GM12878 (cell line): ENCODE measurements around the gene ERN1.
"Not testable (repeated sequence)": the region's sequence is repeated elsewhere in the genome, so short reads cannot be mapped to it uniquely, and the experiment has no call there.

Experiments used
- BACH1 ChIP-seq: fragments of 450-650 bp; IDR thresholded peaks from 2 replicates; pipeline ENCODE4 v1.6.1; 2017; ENCODE audit warnings: mild to moderate bottlenecking, borderline replicate concordance
- CREB1 ChIP-seq: IDR thresholded peaks from 2 replicates; pipeline ENCODE4 v1.6.1; 2012; ENCODE audit warnings: low read depth, mild to moderate bottlenecking, inconsistent platforms
- ETV6 ChIP-seq, 2 experiments: fragments of 450-650 bp in 1 of 2; IDR thresholded peaks in 1 of 2; conservative IDR thresholded peaks in 1 of 2; 2 replicates each; pipeline ENCODE4 v1.6.1; 2014; ENCODE audit warnings: antibody characterized with exemption in 1 of 2, borderline replicate concordance in 1 of 2, low read depth in 1 of 2, mild to moderate bottlenecking in 1 of 2, moderate library complexity in 1 of 2
- HCFC1 ChIP-seq: fragments of 150-350 bp; IDR thresholded peaks from 2 replicates; pipeline ENCODE4 v1.6.1; 2014; ENCODE audit warnings: low read length
- NRF1 ChIP-seq: conservative IDR thresholded peaks from 2 replicates; pipeline ENCODE4 v1.6.1; 2011; ENCODE audit warnings: mild to moderate bottlenecking, low read depth, low read length, improper control_type of control experiment
- PAX5 ChIP-seq: IDR thresholded peaks from 2 replicates; pipeline ENCODE4 v1.6.1; 2011; ENCODE audit warnings: low read depth, low read length, borderline replicate concordance
- POLR2AphosphoS5 ChIP-seq: IDR thresholded peaks from 2 replicates; pipeline ENCODE4 v1.6.1; 2011; ENCODE audit warnings: mild to moderate bottlenecking, low read length, inconsistent platforms
- RAD51 ChIP-seq: fragments of 450-650 bp; IDR thresholded peaks from 2 replicates; pipeline ENCODE4 v1.6.1; 2016; ENCODE audit warnings: moderate library complexity, mild to moderate bottlenecking, inconsistent platforms
- SIN3A ChIP-seq: IDR thresholded peaks from 2 replicates; pipeline ENCODE4 v1.6.1; 2012; ENCODE audit warnings: low read depth, low read length, improper control_type of control experiment
- TF ChIP-seq, protein P1 (sequence below): IDR thresholded peaks from 2 replicates; pipeline ENCODE4 v1.6.1; 2011; ENCODE audit warnings: low read depth, mild to moderate bottlenecking, low read length, moderate library complexity, borderline replicate concordance; ENCODE audit errors: extremely low read depth
- TF ChIP-seq, protein P2 (sequence below): IDR thresholded peaks from 2 replicates; pipeline ENCODE4 v1.6.1; 2011; ENCODE audit warnings: borderline replicate concordance, low read depth, mild to moderate bottlenecking, moderate library complexity, mixed read lengths, low read length; ENCODE audit not compliant: insufficient read depth; ENCODE audit errors: extremely low read length
- TF ChIP-seq, protein P3 (sequence below), 3 experiments: IDR thresholded peaks in 2 of 3; conservative IDR thresholded peaks in 1 of 3; 2 replicates each; pipeline ENCODE4 v1.5.1; 2011; ENCODE audit warnings: low read depth in 3 of 3, low read length in 3 of 3, mild to moderate bottlenecking in 3 of 3, control low read depth in 2 of 3, moderate library complexity in 2 of 3, inconsistent platforms in 1 of 3, mixed read lengths in 1 of 3; ENCODE audit not compliant: control insufficient read depth in 2 of 3, insufficient read depth in 1 of 3; ENCODE audit errors: extremely low read depth in 1 of 3

DNA sequence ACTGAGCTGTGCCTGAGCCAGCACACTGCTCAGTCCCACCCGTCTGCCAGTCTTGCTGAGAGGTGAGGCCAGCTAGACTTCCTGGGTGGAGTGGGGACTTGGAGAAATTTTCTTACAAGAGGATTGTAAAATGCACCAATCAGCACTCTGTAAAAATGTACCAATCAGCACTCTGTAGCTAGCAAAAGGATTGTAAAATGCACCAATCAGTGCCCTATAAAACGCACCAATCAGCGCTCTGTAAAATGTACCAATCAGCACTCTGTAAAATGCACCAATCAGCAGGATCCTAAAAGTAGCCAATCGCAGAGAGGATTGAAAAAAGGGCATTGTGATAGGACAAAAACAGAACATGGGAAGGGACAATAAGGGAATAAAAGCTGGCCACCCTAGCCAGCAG lies 49.1 kb upstream of the ERN1 start:
- not testable (repeated sequence) for TF ChIP-seq SIN3A; PAX5; HCFC1; POLR2AphosphoS5; BACH1; RAD51; ETV6 (conservative IDR thresholded peaks at IDR 0.05 in 1 of 2, IDR thresholded peaks at IDR 0.05 in 1 of 2; ENCODE audit: borderline replicate concordance in 1 of 2, low read depth in 1 of 2); CREB1; NRF1
- TF ChIP-seq, protein P1, sequence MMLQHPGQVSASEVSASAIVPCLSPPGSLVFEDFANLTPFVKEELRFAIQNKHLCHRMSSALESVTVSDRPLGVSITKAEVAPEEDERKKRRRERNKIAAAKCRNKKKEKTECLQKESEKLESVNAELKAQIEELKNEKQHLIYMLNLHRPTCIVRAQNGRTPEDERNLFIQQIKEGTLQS, result not testable (repeated sequence)
- TF ChIP-seq, protein P2, sequence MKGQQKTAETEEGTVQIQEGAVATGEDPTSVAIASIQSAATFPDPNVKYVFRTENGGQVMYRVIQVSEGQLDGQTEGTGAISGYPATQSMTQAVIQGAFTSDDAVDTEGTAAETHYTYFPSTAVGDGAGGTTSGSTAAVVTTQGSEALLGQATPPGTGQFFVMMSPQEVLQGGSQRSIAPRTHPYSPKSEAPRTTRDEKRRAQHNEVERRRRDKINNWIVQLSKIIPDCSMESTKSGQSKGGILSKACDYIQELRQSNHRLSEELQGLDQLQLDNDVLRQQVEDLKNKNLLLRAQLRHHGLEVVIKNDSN, result not testable (repeated sequence)
- TF ChIP-seq, protein P3, sequence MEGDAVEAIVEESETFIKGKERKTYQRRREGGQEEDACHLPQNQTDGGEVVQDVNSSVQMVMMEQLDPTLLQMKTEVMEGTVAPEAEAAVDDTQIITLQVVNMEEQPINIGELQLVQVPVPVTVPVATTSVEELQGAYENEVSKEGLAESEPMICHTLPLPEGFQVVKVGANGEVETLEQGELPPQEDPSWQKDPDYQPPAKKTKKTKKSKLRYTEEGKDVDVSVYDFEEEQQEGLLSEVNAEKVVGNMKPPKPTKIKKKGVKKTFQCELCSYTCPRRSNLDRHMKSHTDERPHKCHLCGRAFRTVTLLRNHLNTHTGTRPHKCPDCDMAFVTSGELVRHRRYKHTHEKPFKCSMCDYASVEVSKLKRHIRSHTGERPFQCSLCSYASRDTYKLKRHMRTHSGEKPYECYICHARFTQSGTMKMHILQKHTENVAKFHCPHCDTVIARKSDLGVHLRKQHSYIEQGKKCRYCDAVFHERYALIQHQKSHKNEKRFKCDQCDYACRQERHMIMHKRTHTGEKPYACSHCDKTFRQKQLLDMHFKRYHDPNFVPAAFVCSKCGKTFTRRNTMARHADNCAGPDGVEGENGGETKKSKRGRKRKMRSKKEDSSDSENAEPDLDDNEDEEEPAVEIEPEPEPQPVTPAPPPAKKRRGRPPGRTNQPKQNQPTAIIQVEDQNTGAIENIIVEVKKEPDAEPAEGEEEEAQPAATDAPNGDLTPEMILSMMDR (IDR thresholded peaks at IDR 0.05 in 2 of 3, conservative IDR thresholded peaks at IDR 0.05 in 1 of 3; ENCODE audit: control insufficient read depth in 2 of 3, extremely low read depth in 1 of 3, insufficient read depth in 1 of 3, low read depth in 3 of 3, low read length in 3 of 3), result not testable (repeated sequence)
